ENCODE data around the gene DAGLB.

- no peak for TF ChIP-seq CTCF (conservative IDR thresholded peaks at IDR 0.05)
- TF ChIP-seq ZFX (IDR thresholded peaks at IDR 0.05): no peak
These were observed 13.8 kb downstream of the DAGLB start for GRCh38 chr7:6433784-6434615.
